Fibroblast of pulmonary artery (primary cell): ENCODE results near the gene SMTN.

Source experiments
- DNase-seq: peaks from one replicate; pipeline ENCODE4 v3.0.0-alpha.2; 2010; ENCODE audit warnings: low read depth
- H3K4me3 ChIP-seq: replicated peaks from 2 replicates; pipeline ENCODE4 v1.5.1; 2011; ENCODE audit warnings: low read depth, mild to moderate bottlenecking, control low read depth, low read length, moderate library complexity
- TF ChIP-seq, protein P1 (sequence below): IDR thresholded peaks from 2 replicates; pipeline ENCODE4 v1.5.1; 2011; ENCODE audit warnings: mild to moderate bottlenecking, control low read depth, low read length, inconsistent platforms; ENCODE audit errors: missing control alignments

The SMTN gene

DNA sequence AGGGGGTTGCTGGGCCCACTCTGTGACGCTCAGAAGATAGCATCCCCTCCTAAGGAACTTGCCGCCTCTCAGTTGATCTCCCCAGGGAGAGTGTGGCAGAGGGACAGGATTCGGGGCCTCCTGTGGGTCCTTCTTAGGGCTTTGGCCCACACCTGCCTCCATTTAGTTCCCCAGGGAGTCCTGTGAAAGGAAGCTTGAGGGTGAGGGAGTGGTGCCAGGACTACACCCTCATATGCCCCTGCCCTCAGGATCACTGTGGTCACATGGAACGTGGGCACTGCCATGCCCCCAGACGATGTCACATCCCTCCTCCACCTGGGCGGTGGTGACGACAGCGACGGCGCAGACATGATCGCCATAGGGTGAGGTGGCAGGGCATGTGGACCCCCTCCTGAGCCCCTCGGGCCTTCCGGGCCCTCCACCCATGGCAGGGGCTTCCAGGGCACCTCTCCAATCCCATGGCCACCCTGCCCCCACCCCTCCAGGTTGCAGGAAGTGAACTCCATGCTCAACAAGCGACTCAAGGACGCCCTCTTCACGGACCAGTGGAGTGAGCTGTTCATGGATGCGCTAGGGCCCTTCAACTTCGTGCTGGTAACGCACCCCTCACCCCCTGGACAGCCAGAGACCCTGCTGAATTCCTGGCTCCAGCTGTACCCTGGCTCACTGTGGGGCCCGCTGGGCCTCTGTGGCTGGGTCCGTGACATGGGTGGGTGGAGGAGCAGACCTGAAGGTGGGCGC is 45.2 kb downstream of the SMTN start:
- TF ChIP-seq, protein P1, sequence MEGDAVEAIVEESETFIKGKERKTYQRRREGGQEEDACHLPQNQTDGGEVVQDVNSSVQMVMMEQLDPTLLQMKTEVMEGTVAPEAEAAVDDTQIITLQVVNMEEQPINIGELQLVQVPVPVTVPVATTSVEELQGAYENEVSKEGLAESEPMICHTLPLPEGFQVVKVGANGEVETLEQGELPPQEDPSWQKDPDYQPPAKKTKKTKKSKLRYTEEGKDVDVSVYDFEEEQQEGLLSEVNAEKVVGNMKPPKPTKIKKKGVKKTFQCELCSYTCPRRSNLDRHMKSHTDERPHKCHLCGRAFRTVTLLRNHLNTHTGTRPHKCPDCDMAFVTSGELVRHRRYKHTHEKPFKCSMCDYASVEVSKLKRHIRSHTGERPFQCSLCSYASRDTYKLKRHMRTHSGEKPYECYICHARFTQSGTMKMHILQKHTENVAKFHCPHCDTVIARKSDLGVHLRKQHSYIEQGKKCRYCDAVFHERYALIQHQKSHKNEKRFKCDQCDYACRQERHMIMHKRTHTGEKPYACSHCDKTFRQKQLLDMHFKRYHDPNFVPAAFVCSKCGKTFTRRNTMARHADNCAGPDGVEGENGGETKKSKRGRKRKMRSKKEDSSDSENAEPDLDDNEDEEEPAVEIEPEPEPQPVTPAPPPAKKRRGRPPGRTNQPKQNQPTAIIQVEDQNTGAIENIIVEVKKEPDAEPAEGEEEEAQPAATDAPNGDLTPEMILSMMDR = no peak
- no peak overlapping the region for H3K4me3 ChIP-seq
- DNase-seq = no peak

DNA sequence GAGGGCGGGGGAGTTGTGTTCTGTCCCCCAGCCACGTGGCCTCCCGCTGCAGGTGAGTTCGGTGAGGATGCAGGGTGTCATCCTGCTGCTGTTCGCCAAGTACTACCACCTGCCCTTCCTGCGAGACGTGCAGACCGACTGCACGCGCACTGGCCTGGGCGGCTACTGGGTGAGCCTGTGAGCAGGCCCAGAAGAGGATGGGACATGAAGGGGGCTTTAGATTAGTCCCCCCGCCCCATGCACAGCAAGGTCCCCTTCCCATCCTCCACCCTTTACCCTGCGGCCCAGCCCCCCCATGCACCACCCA is 45.7 kb downstream of the SMTN start:
- TF ChIP-seq, protein P1 = no peak
- H3K4me3 ChIP-seq = no peak overlapping the region
- no peak for DNase-seq

DNA sequence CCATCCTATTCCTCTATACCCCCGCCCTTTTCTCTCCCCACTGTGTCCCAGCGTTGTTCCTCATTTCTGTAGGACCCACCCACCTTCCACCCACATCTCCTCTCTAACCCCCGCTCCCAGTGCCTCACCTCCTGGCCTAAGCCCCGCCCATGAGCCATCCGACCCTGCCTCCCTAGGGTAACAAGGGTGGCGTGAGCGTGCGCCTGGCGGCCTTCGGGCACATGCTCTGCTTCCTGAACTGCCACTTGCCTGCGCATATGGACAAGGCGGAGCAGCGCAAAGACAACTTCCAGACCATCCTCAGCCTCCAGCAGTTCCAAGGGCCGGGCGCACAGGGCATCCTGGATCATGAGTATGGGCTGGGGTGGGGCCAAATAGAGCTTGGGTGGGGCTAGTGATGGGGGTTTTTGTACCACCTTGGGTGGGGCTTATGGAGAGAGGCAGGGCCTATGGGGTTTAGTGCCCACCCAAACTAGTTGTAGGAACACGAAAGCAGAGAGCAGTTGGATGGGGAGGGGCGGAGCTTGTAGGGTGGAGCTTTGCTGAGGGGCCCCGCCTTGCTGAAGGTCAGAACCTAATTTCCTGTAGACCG is 46.2 kb downstream of the SMTN start:
- TF ChIP-seq, protein P1 = no peak
- no peak overlapping the region for H3K4me3 ChIP-seq
- no peak for DNase-seq

- H3K4me3 ChIP-seq = no peak overlapping the region
- TF ChIP-seq, protein P1 = no peak
- DNase-seq = no peak
Measured at GRCh38 chr22:31128156-31128555, 47.0 kb downstream of the SMTN start.

DNA sequence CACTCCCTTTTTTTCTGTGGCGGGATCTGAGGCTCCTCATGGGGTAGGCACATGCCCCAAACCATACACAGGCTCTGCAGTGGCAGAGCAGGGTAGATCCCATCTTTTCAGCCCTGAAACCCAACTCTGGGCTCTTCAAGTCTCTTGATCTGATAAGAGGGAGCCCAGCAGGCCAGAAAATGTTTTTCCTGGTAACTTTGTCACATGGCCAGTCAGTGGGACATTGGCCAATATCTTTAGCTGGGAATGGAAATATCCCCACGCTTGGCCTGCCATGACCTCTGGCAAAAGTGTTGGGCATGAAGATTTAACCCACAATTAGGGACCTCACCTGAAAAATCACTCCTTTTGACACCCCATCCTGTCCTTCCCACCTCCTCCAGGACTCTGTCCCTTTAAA is 49.8 kb downstream of the SMTN start:
- H3K4me3 ChIP-seq = no peak overlapping the region
- TF ChIP-seq, protein P1 = no peak
- DNase-seq = no peak

DNA sequence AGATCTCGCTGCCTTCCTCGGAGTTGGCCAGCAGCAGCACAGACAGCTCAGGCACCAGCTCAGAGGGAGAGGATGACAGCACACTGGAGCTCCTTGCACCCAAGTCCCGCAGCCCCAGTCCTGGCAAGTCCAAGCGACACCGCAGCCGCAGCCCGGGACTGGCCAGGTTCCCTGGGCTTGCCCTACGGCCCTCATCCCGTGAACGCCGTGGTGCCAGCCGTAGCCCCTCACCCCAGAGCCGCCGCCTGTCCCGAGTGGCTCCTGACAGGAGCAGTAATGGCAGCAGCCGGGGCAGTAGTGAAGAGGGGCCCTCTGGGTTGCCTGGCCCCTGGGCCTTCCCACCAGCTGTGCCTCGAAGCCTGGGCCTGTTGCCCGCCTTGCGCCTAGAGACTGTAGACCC is 52.8 kb downstream of the SMTN start:
- no peak overlapping the region for H3K4me3 ChIP-seq
- DNase-seq = no peak
- TF ChIP-seq, protein P1 = no peak

DNA sequence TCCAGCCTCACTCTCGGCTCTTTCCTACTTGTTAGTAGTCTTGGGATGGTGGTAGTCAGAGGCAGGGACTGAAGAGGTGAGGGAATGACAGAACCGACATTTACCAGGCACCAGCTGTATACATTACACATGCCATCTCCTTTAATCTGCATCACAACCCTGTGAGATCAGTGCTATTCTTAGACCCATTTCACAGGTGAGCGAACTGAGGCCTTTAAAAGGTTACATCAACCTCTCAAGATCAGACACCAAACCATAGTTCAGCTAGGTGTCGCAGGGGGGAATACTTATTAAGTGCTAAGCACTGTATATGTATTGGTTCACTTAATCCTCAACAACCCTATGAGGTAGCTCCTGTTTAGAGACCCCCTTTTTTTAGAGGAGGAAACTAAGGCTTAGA is 53.6 kb downstream of the SMTN start:
- H3K4me3 ChIP-seq = no peak overlapping the region
- no peak for DNase-seq
- TF ChIP-seq, protein P1 = no peak
